Ovary (tissue), 9 donors: ENCODE data around the gene ZNF598. TPM values are rescaled to one million over a fixed set of nuclear protein-coding genes. Genes with fewer than 3 reads are reported as not detected.

Experiments
- DNase-seq, 5 donors: peaks; one replicate each; pipeline ENCODE4 v3.0.0-alpha.2; 2019 to 2020
- H3K27ac ChIP-seq, 2 donors: fragments of 200-600 bp; one replicate each; pipeline versions ENCODE4 v1.5.1 to v1.8.0; 2019 to 2022
- H3K27me3 ChIP-seq: fragments of 200-600 bp; one replicate; pipeline ENCODE4 v1.8.0; 2022
- H3K36me3 ChIP-seq: fragments of 200-600 bp; sonication (generic); one replicate; pipeline ENCODE4 v1.5.1; 2019
- H3K4me1 ChIP-seq: one replicate; pipeline ENCODE4 v1.8.1; 2013; ENCODE audit warnings: mild to moderate bottlenecking, moderate library complexity; ENCODE audit not compliant: insufficient read depth
- H3K4me3 ChIP-seq: fragments of 200-600 bp; sonication (generic); one replicate; pipeline ENCODE4 v1.5.1; 2017
- H3K9me3 ChIP-seq, 2 donors: fragments of 200-600 bp in 1 of 2; sonication (generic) in 1 of 2; one replicate each; pipeline versions ENCODE4 v1.5.1 to v1.8.1; 2013 to 2019; ENCODE audit warnings: mild to moderate bottlenecking in 1 of 2, moderate library complexity in 1 of 2
- EP300 ChIP-seq: sonication (generic); formaldehyde crosslinking; IDR thresholded peaks from one replicate; pipeline ENCODE4 v1.6.1; 2017; ENCODE audit warnings: antibody characterized with exemption
- POLR2A ChIP-seq: fragments of 450-650 bp; IDR thresholded peaks from one replicate; pipeline ENCODE4 v1.6.1; 2017; ENCODE audit warnings: antibody characterized with exemption, mild to moderate bottlenecking, moderate library complexity
- WGBS, 3 donors: extraction: QIAGEN DNeasy Blood & Tissue Kit in 1 of 3; methylation state at CpG; one replicate each; pipeline versions ENCODE4 v1.1.5 to v1.1.7; 2013 to 2017; 5-methylcytosine and 5-hydroxymethylcytosine counted together
- intact Hi-C, 4 donors: fragments of 100-400 bp; cut with DNase I; formaldehyde crosslinking; loops; one replicate each; pipeline versions ENCODE4 v1.11.0 to v1.15.1; 2022 to 2023
- polyA plus RNA-seq, 2 donors: library from polyadenylated mRNA; stranded (reverse); fragments of 200-250 nt in 1 of 2; fragments of 350-450 nt in 1 of 2; fragmentation: Illumina TruSeq in 1 of 2; extraction: RNeasy Lipid Tissue Mini Kit (QIAGEN cat#74804) in 1 of 2; gene quantifications; one replicate each; pipeline ENCODE4 v1.2.3, GENCODE V29; 2013 to 2014
- total RNA-seq, 7 donors: library from RNA; depleted of rRNA in 2 of 7; stranded (reverse); fragments of >200 nt in 2 of 7; fragmentation: NEBNext Ultra II Directional in 3 of 7; extraction: Animal tissue kit (Norgen Biotek cat#: 25700) in 3 of 7; gene quantifications; one replicate each; pipeline versions ENCODE4 v1.1.0 to v1.2.4, GENCODE V29; 2016 to 2023
- TF ChIP-seq, protein P1 (sequence below), 3 donors: fragments of 450-650 bp in 2 of 3; fragments of 200-600 bp in 1 of 3; IDR thresholded peaks; one replicate each; pipeline versions ENCODE4 v1.5.1 to v1.8.0; 2016 to 2022; ENCODE audit warnings: antibody characterized with exemption in 3 of 3, mild to moderate bottlenecking in 1 of 3
- donor health status: DM: no; HTN: no; CAD: no; lungs with moderate emphysema.
- donor health status: DM: no; HTN: no; CAD: no.
- donor health status: Bipolar disorder and iron deficiency.
- donor health status: DM: yes; HTN: yes; CAD: no.
- donor health status: DM: no; HTN: no; CAD: no.
- donor health status: DM: yes; HTN: yes; CAD: no.

ZNF598 gene
- total and polyA plus RNA-seq, 9 donors: 0.95 to 44.5 (median 30.3) TPM

DNA sequence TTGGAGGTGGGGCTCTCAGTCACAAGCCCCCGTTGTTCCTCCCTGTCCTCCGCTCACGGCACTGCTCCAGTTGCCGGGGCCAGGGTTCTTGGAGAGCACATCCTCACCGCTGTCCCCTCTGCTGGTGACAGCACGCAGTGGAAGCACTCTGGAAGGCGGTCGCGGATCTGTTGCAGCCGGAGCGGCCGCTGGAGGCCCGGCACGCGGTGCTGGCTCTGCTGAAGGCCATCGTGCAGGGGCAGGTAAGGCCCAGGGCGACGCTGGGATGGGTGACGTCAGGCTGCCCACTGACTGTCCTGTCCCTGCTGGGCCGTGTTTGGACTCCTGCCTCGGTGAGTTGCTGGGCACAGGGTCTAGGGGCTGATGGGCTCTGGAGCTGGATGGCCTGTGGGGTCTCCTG, 43.6 kb upstream of the ZNF598 start:
- WGBS, 3 donors: 91 to 93% (median 92%) methylated on average over 21 of the region's 21 CpGs
- Histone ChIP-seq H3K27ac (no peak overlapping the region), H3K36me3 (no peaks in the 10 kb centered on the region)

DNA sequence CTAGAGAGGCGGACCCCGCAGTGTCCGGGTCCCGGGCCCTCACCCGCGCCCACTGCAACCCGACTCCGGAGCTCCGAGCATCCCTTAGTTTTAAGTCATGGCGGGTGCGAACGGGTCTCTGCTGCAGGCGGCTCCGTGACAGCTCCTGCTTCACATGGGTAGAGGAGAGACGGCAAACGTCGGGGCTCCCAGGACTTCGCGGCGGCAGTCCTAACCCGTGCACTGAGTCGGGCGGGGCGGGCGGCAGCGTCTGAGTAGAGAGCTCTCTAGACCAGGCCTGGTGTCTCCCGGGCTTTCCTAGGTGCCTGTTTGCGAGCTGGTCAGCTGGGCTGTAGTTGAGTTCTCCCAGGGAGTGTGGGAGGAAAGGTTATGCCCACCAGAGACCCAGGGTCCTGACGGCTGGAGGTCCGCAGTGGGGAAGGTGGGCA, 38.5 kb upstream of the ZNF598 start:
- intact Hi-C loops: no loop called here
- TF ChIP-seq EP300: no peak
- TF ChIP-seq, protein P1, sequence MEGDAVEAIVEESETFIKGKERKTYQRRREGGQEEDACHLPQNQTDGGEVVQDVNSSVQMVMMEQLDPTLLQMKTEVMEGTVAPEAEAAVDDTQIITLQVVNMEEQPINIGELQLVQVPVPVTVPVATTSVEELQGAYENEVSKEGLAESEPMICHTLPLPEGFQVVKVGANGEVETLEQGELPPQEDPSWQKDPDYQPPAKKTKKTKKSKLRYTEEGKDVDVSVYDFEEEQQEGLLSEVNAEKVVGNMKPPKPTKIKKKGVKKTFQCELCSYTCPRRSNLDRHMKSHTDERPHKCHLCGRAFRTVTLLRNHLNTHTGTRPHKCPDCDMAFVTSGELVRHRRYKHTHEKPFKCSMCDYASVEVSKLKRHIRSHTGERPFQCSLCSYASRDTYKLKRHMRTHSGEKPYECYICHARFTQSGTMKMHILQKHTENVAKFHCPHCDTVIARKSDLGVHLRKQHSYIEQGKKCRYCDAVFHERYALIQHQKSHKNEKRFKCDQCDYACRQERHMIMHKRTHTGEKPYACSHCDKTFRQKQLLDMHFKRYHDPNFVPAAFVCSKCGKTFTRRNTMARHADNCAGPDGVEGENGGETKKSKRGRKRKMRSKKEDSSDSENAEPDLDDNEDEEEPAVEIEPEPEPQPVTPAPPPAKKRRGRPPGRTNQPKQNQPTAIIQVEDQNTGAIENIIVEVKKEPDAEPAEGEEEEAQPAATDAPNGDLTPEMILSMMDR (IDR thresholded peaks at IDR 0.05): no peak
- TF ChIP-seq POLR2A: no peak
- no peaks in the 10 kb centered on the region for H3K9me3 ChIP-seq
- no peak for DNase-seq
- peaks cover 13% of the 10 kb centered on the region for H3K4me1 ChIP-seq
- 0% methylated on average over 24 to 30 of the region's 30 CpGs for WGBS, 3 donors
- peak overlapping the region; percentile 63 for H3K4me3 ChIP-seq
- H3K27me3 ChIP-seq: no peaks in the 10 kb centered on the region
- H3K27ac ChIP-seq: peak overlapping the region in 1 of 2 donors; percentile 51
- H3K36me3 ChIP-seq: no peaks in the 10 kb centered on the region

More for the DNA sequence above, 43.6 kb upstream of the ZNF598 start:
- Histone ChIP-seq H3K9me3 (no peaks in the 10 kb centered on the region), H3K4me3 (no peak overlapping the region), H3K27me3 (no peaks in the 10 kb centered on the region), H3K4me1 (peaks cover 5% of the 10 kb centered on the region)
- no peak for DNase-seq
- TF ChIP-seq EP300 (no peak), POLR2A (no peak)
- TF ChIP-seq, protein P1 (IDR thresholded peaks at IDR 0.05): no peak
- intact Hi-C loops: no loop called here

DNA sequence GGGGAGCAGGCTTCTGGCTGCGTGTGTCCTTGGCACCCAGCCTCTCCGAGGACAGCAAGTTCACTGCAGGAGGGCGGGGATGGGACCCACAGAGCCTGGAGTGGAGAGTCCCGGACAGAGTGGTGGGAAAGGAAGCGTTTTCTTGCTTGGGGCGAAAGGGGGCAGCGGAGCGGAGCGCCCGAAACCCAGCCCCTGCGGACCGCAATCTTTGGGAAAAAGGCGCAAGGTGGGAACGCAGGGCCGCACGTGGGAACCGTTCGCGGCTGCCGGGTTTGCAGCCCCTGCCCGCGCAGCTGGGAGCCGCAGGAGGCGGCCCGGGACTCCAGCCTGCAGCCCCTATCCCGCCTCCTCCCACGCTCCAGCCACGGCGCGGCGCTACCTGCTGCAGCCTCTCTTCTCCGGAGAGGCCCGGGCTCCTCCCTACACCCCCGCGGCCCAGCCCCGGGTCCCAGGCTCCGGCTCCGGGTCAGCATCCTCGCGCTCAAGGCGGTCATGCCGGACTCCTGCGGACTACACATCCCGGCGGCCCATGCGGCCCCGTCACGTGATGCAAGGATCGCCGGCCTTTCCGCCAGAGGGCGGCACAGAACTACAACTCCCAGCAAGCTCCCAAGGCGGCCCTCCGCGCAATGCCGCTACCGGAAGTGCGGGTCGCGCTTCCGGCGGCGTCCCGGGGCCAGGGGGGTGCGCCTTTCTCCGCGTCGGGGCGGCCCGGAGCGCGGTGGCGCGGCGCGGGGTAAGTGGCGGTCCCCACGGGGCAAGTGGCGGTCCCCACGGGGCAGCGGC, 37.9 kb upstream of the ZNF598 start, which contains the start of the genes NTHL1 and TSC2:
Gene NTHL1 (minus strand): TSS at position 505 of the 786 bp plus-strand sequence. CDS start 11 bp downstream, at position 494.
Gene TSC2 (plus strand): TSS at position 656 of the 786 bp plus-strand sequence. CDS start 631 bp downstream, outside the sequence.
- intact Hi-C loops: no loop called here
- peak; percentile 95 to 98 (median 96) for DNase-seq
- H3K27ac ChIP-seq: peak within 1 kb of the TSS in 1 of 2 donors; percentile 70
- no peaks in the 10 kb centered on the region for H3K27me3 ChIP-seq
- peak within 1 kb of the TSS; percentile 63 for H3K4me3 ChIP-seq
- 0 to 1% (median 0%) methylated on average over 32 to 81 of the region's 81 CpGs for WGBS, 3 donors
- TF ChIP-seq POLR2A: peak; percentile 26
- no peak for TF ChIP-seq EP300
- TF ChIP-seq, protein P1 (IDR thresholded peaks at IDR 0.05): peak; percentile 39 to 72 (median 68)
- no peaks in the 10 kb centered on the region for H3K36me3 ChIP-seq
- peaks cover 13% of the 10 kb centered on the region for H3K4me1 ChIP-seq
- H3K9me3 ChIP-seq: no peaks in the 10 kb centered on the region

DNA sequence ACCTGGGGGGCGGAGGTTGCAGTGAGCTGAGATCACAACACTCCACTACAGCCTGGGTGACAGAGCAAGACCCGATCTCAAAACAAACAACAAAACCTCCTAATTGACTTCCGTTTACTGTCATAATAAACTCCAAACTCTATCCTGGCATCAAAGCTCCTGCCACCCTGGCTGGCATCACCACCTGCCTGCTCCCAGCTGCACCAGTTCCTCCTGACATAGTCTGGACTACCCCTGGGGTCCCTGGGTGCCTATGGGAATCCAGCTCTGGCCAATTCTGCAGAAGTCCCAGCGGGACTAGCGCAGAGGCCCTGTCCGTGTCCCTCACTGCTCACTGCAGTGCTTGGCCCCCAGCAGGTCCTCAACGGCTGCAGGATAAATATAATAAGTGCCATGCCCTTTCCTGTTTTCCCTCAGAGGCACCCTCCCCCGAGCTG, 37.3 kb upstream of the ZNF598 start:
- no peaks in the 10 kb centered on the region for H3K36me3 ChIP-seq
- H3K9me3 ChIP-seq: no peaks in the 10 kb centered on the region
- 19 to 20% (median 20%) methylated on average over 8 of the region's 8 CpGs for WGBS, 3 donors
- peak overlapping the region; percentile 63 for H3K4me3 ChIP-seq
- DNase-seq: no peak
- H3K27me3 ChIP-seq: no peaks in the 10 kb centered on the region
- TF ChIP-seq POLR2A: no peak
- no peak for TF ChIP-seq EP300
- TF ChIP-seq, protein P1 (IDR thresholded peaks at IDR 0.05): no peak
- peaks cover 18% of the 10 kb centered on the region for H3K4me1 ChIP-seq
- peak overlapping the region in 1 of 2 donors; percentile 70 for H3K27ac ChIP-seq
- intact Hi-C loops: no loop called here
